ENCODE measurements around the gene PLEKHA7.

GRCh38 chr11:16834384-16834783, 179.8 kb downstream of the PLEKHA7 start:
- TF ChIP-seq POLR2A (IDR thresholded peaks at IDR 0.05; ENCODE audit: low read depth, low read length) (no peak), POLR2AphosphoS5 (IDR thresholded peaks at IDR 0.05; ENCODE audit: low read depth, low read length) (no peak), PAX5 (IDR thresholded peaks at IDR 0.05; ENCODE audit: insufficient read depth, low read length, severe bottlenecking) (no peak), TAF1 (IDR thresholded peaks at IDR 0.05; ENCODE audit: low read depth, low read length) (no peak)

All from GM12891 (cell line).